KMS-11 (cell line): Measurements from ENCODE around the gene PRR19.

Source experiments
- H2AFZ ChIP-seq: fragments of 200-600 bp; sonication (generic); 2 replicates; pipeline ENCODE4 v1.6.1; 2016; ENCODE audit warnings: antibody characterized with exemption, mixed run types, low read depth
- H3K27ac ChIP-seq: fragments of 200-600 bp; sonication (generic); 2 replicates; pipeline ENCODE4 v1.6.1; 2016; ENCODE audit warnings: mild to moderate bottlenecking, mixed run types
- H3K27me3 ChIP-seq: fragments of 200-600 bp; sonication (generic); 2 replicates; pipeline ENCODE4 v1.6.1; 2017; ENCODE audit warnings: mild to moderate bottlenecking, low read depth, mixed run types, moderate library complexity; ENCODE audit not compliant: insufficient read depth
- H3K36me3 ChIP-seq: fragments of 200-600 bp; sonication (generic); 2 replicates; pipeline ENCODE4 v1.6.1; 2017; ENCODE audit warnings: mild to moderate bottlenecking, mixed run types; ENCODE audit not compliant: insufficient read depth
- H3K4me1 ChIP-seq: fragments of 200-600 bp; sonication (generic); 2 replicates; pipeline ENCODE4 v1.6.1; 2016; ENCODE audit warnings: mild to moderate bottlenecking, low read depth, mixed run types; ENCODE audit not compliant: poor library complexity, severe bottlenecking
- H3K4me2 ChIP-seq: fragments of 200-600 bp; sonication (generic); 2 replicates; pipeline ENCODE4 v1.7.0; 2016; ENCODE audit warnings: mild to moderate bottlenecking, mixed run types
- H3K4me3 ChIP-seq: fragments of 200-600 bp; sonication (generic); IDR thresholded peaks from 2 replicates; pipeline ENCODE4 v1.6.1; 2017; ENCODE audit warnings: low read depth, low read length, mixed read lengths; ENCODE audit not compliant: insufficient read depth
- H3K79me2 ChIP-seq: fragments of 200-600 bp; sonication (generic); 2 replicates; pipeline ENCODE4 v1.6.1; 2016; ENCODE audit warnings: low read depth, mixed run types; ENCODE audit not compliant: insufficient read depth
- H3K9ac ChIP-seq: fragments of 200-600 bp; sonication (generic); 2 replicates; pipeline ENCODE4 v1.6.1; 2016; ENCODE audit warnings: mild to moderate bottlenecking, mixed run types
- H4K20me1 ChIP-seq: fragments of 200-600 bp; sonication (generic); 2 replicates; pipeline ENCODE4 v1.6.1; 2016; ENCODE audit warnings: mild to moderate bottlenecking, mixed run types; ENCODE audit not compliant: insufficient read depth
- TF ChIP-seq, protein P1 (sequence below): fragments of 200-600 bp; sonication (generic); conservative IDR thresholded peaks from 2 replicates; pipeline ENCODE4 v1.6.1; 2017; ENCODE audit warnings: low read depth, mild to moderate bottlenecking, antibody characterized with exemption, low read length, moderate library complexity, mixed read lengths

PRR19 gene

GRCh38 chr19:42268704-42269477 is 33.0 kb upstream of the PRR19 start, which contains the start of gene CIC:
CIC (plus strand) TSS chr19:42269252; CDS start chr19:42271784, 2,532 bp downstream.
- peak within 1 kb of the TSS; percentile 49 for H3K4me3 ChIP-seq

GRCh38 chr19:42269478-42270345 is 32.2 kb upstream of the PRR19 start:
- Histone ChIP-seq H3K36me3 (no peaks in the 10 kb centered on the region), H2AFZ (peak overlapping the region; percentile 59; the same call in 1 of the 2 replicates), H3K79me2 (peaks cover 30% of the 10 kb centered on the region; the same call in 1 of the 2 replicates), H3K4me3 (no peak overlapping the region), H4K20me1 (no peaks in the 10 kb centered on the region), H3K27me3 (no peaks in the 10 kb centered on the region), H3K4me2 (peak overlapping the region; percentile 72), H3K27ac (peak overlapping the region; percentile 86), H3K4me1 (peaks cover 15% of the 10 kb centered on the region), H3K9ac (peak overlapping the region; percentile 76)
- TF ChIP-seq, protein P1, sequence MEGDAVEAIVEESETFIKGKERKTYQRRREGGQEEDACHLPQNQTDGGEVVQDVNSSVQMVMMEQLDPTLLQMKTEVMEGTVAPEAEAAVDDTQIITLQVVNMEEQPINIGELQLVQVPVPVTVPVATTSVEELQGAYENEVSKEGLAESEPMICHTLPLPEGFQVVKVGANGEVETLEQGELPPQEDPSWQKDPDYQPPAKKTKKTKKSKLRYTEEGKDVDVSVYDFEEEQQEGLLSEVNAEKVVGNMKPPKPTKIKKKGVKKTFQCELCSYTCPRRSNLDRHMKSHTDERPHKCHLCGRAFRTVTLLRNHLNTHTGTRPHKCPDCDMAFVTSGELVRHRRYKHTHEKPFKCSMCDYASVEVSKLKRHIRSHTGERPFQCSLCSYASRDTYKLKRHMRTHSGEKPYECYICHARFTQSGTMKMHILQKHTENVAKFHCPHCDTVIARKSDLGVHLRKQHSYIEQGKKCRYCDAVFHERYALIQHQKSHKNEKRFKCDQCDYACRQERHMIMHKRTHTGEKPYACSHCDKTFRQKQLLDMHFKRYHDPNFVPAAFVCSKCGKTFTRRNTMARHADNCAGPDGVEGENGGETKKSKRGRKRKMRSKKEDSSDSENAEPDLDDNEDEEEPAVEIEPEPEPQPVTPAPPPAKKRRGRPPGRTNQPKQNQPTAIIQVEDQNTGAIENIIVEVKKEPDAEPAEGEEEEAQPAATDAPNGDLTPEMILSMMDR, result no peak

More at GRCh38 chr19:42268704-42269477, 33.0 kb upstream of the PRR19 start, which contains the start of gene CIC:
- Histone ChIP-seq H3K9ac (peak within 1 kb of the TSS; percentile 96), H3K4me1 (peaks cover 15% of the 10 kb centered on the region), H3K27ac (peak within 1 kb of the TSS; percentile 89), H4K20me1 (no peaks in the 10 kb centered on the region), H3K27me3 (no peaks in the 10 kb centered on the region), H3K4me2 (peak within 1 kb of the TSS; percentile 79), H2AFZ (peak within 1 kb of the TSS; percentile 82), H3K79me2 (peaks cover 30% of the 10 kb centered on the region; the same call in 1 of the 2 replicates), H3K36me3 (no peaks in the 10 kb centered on the region)
- TF ChIP-seq, protein P1, result no peak

DNA sequence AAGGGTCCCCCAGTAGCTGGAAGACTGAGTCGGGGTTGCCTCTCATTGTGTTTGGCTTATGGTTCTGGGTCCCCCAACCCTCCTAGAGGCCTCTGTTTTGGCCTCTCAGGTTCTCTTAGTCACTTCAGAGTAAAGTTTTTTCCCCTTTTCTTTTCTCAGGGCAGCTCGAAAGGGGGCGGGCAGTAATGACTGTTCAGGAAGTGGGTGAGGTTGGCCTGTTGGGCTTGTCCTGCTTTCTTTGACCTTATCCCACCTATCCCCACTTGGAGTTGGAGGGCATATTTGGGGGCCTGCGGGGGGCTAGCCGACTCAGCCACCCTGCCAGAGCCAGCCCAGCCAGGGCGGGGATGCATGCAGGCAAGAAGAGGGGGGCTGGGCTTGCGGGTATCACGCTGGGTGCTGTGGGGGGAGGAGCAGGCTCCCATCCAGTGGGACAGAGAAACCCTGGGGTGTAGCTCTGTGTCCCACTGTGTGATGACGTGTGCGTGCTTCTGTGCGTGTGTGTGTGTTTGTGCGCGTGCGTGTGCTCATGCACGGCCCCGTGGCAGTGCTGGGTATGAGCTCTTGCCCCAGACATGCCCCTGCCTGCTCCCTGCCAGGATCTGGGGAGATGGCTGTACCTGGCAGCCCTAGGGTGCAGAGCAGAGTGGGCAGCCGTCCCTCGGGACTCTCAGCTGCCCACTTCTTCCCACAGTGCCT is 31.4 kb upstream of the PRR19 start:
- no peaks in the 10 kb centered on the region for H3K27me3 ChIP-seq
- H3K9ac ChIP-seq, result peak overlapping the region; percentile 76
- H3K27ac ChIP-seq, result peak overlapping the region; percentile 86
- H3K4me1 ChIP-seq, result peaks cover 15% of the 10 kb centered on the region
- no peaks in the 10 kb centered on the region for H4K20me1 ChIP-seq
- H3K79me2 ChIP-seq, result peaks cover 30% of the 10 kb centered on the region; the same call in 1 of the 2 replicates
- no peaks in the 10 kb centered on the region for H3K36me3 ChIP-seq
- TF ChIP-seq, protein P1, result no peak
- H2AFZ ChIP-seq, result peak overlapping the region; percentile 59; the same call in 1 of the 2 replicates
- no peak overlapping the region for H3K4me3 ChIP-seq
- H3K4me2 ChIP-seq, result peak overlapping the region; percentile 72

- TF ChIP-seq, protein P1, result no peak
- Histone ChIP-seq H3K9ac (peak overlapping the region; percentile 76; the same call in 1 of the 2 replicates), H3K4me2 (peak overlapping the region; percentile 72), H2AFZ (no peak overlapping the region), H3K4me1 (peaks cover 15% of the 10 kb centered on the region), H3K4me3 (no peak overlapping the region), H3K36me3 (no peaks in the 10 kb centered on the region), H3K27me3 (no peaks in the 10 kb centered on the region), H3K27ac (peak overlapping the region; percentile 86; the same call in 1 of the 2 replicates), H4K20me1 (no peaks in the 10 kb centered on the region), H3K79me2 (peaks cover 30% of the 10 kb centered on the region; the same call in 1 of the 2 replicates)
Measured at GRCh38 chr19:42271045-42271419, 30.9 kb upstream of the PRR19 start.
